MV-4-11 (cell line): ENCODE results near the gene CPSF6.
"Not testable (repeated sequence)": the region's sequence is repeated elsewhere in the genome, so short reads cannot be mapped to it uniquely, and the experiment has no call there.

Experiments used
- DNase-seq: peaks from one replicate; lab custom pipeline; 2025; lab: John Stamatoyannopoulos, UW

The CPSF6 gene

DNA sequence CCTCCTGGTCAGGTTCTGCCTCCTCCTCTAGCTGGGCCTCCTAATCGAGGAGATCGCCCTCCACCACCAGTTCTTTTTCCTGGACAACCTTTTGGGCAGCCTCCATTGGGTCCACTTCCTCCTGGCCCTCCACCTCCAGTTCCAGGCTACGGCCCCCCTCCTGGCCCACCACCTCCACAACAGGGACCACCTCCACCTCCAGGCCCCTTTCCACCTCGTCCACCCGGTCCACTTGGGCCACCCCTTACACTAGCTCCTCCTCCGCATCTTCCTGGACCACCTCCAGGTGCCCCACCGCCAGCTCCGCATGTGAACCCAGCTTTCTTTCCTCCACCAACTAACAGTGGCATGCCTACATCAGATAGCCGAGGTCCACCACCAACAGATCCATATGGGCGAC, 19.3 kb downstream of the CPSF6 start:
- DNase-seq, result no peak

DNA sequence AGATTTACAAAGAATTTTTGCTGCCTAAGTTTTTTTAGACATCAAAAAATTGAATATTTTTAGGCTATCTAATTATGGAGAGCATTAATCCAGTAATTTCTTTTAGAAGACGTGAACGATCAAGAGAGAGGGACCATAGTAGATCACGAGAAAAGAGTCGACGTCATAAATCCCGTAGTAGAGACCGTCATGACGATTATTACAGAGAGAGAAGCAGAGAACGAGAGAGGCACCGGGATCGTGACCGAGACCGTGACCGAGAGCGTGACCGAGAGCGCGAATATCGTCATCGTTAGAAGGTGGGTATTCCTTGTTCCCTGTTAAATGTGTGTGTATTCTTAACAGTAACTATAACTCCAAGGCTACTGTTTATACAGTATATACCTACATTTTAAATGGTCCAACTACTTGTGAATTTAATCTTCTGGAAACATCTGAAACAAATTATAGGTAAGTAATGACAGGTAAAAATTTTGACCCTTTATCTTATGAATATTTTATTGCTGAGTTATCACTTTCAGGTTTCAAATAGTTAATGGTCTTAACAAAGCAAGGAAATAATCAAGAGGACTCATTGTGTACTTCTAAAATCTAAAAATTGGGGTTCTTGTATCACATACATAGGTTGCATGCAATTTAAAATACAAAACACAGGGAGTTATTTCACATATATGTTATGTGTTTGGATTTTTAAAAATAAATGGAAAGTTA, 23.1 kb downstream of the CPSF6 start:
- no peak for DNase-seq

DNA sequence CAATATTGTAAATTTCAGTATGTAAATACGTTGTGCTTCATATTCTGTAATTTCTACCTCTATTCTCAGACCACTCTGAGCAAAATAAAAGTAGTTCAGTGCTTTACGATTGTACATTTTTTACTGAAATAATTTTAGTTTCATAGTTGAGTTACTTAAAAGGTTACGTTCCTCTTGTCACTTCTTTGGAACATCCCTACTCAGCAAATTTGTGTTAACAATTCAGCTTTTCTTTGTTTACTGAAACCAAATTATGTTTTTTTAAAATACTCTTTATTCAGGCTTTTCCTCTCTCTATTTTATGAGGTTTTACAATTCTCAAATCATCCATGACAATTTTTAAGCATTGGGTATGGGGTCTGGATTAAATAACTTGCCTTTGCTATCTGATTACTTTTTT, 25.8 kb downstream of the CPSF6 start:
- no peak for DNase-seq

DNA sequence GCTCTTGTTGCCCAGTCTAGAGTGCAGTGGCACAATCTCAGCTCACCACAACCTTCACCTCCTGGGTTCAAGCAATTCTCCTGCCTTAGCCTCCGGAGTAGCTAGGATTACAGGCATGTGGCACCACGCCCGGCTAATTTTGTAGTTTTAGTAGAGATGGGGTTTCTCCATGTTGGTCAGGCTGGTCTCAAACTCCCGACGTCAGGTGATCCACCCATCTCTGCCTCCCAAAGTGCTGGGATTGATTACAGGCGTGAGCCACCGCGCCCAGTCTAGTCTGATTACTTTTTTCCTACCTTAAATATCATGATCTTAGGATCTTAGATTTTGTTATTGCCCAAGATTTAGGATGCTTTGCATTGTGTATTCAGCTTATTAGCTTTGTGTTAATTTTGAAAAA, 26.3 kb downstream of the CPSF6 start:
- DNase-seq, result not testable (repeated sequence)

DNA sequence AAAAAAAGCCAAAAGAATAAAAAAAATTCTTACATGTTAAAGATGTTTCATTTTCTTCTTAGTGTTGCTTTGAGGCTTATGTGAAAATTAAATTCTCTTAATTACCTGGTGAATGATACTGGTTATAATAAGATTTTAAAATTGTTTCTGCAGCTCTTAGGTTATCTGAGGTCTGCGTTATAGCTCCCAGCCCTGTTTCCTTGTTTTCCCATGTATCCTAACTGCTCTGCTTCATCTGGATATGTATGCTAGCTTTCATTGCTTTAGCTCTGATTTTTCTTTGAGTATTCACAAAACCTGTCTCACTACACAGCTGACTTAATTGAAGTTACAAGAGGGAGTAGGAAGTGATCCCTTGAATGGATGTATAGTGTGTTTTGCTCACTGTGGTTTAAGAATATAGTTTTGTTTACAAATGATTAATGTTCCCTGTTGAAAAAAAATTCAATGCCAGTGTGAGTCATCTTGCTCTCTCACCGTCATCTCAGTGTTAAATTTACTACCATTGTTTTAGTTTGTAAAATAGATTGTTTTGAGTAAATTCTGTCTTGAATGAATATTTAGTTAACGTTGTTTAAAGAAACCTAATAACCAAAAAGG, 26.8 kb downstream of the CPSF6 start:
- no peak for DNase-seq

DNA sequence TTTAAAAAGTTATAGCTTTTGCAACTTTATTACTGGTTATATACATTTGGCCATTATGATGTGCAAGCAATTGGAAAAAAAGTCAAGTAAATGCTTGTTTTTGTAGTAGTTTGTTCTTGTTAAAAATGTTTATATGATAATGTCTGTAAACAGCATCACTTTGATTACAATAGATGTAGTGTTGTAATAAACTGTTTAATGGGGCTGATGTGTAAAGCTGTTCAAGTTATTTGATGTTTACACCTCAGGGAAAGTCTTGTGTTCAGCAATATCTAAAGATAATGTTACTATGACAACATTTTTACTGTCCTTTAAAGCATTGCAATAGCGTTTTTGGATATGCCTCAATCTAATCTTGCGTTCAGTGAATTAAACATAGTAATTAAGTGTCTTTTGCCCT, 30.4 kb downstream of the CPSF6 start:
- no peak for DNase-seq

DNA sequence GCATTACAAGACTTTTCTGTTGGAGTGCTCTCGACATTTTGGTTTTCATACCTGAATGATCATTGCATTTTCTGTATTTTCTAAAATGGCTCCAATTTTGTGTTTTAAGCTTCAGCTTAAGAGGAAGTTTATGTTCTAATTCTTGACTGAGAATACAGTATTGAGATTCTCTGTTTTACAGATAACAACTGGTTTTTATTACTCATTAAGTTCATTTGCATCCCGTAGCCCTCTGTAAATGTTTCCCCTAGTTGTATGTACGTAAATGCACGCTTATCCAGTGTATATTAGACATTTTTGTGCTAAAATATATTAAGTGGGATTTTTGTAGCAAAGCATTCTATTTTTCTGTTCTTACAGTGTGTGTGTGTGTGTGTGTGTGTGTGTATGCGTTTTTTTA, 33.1 kb downstream of the CPSF6 start:
- DNase-seq, result no peak

DNA sequence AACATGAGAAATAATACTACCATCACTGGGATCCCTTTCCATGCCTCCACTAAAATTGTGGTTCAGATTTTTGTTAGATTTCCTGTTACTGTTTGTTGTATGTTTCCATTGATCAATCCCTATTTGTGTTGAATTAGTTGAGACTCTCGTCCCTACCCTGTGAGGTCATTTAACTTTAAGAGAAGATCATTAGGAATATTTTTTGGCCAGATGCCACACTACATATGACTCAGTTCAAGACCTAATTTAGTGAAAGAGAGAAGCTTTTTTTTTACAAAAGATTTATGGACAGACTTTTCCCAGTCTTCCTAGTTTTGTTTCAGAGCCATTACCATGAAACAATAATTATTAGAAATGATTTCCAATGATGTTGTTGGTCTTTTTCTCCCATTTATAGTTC, 35.5 kb downstream of the CPSF6 start:
- DNase-seq, result no peak

DNA sequence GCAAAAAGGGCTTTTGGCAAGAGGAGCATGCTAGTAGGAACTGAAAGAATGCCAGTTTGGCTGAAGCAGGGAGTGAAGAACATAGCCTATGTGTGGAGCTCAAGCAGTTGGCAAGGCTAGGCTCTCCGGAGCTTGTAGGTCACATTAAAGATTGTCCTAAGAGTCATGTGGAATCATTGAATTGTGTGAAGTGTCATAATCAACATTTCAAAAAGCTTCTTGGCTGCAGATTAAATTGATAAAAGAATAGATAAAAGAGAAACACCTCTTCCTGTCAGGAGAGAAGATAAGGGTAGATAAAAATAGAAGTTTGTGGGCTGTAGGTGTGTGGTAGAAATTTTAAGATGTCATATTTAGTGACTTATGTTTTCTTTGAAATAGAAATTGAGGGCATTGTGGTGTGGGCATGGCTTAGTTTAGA, 36.1 kb downstream of the CPSF6 start:
- DNase-seq, result peak; percentile 7

DNA sequence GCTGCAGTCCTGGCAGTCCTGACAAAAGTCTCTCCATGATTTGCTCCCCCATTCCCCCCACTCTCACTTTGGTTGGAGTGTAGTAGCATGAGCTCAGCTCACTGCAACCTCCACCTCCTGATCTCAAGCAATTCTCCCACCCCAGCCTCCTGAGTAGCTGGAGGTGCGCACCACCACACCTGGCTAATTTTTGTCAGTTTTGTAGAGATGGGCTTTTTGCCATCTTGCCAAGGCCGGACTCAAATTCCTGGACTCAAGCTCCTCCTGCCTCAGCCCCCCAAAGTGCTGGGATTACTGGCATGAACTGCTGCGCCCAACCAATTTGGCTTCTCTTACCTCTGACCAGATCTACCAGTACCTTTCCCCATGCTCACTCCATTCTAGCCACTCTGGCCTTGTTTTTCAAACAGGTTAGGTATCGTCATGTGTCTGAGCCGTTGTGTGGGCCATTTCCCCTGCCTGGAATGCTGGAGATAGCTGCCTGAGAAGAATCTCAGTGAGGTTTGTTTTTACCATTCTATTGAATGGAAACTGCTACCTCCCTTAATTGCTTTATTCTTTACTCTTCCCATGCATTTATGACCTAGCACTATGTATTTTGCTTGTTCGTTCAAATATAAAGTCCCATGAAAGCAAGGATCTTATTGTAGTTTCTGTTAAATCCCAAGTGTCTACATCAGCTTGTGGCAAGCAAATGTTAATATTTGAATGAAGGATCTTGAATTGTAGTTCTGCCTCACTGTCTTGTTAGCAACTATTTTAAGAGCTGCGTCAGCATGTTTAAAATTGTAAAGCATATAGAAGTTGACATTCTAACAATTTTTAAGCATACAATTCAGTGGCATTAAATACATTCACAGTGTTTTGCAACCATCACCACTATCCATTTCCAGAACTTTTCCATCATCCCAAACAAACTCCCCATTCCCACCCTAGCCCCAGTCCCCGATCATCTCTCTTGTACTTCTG, 39.7 kb downstream of the CPSF6 start:
- no peak for DNase-seq

DNA sequence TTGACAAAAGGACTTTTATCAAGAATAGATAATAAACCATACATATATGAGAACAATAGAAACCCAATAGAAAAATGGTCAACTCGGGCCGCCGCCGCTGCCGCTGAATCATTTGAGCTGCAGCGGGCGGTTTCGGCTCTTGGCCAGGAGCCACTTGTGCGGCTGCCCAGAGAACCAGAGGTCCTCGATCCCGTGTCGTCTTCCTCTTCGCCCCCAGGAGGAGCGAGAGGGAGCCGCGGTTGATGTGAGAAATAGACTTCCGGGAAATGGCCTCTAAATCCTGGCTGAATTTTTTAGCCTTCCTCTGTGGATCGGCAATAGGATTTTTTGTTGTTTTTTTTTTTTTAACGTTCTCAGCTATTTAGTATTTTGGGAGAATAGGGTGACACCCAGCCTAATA, 44.8 kb downstream of the CPSF6 start:
- DNase-seq, result peak; percentile 73

DNA sequence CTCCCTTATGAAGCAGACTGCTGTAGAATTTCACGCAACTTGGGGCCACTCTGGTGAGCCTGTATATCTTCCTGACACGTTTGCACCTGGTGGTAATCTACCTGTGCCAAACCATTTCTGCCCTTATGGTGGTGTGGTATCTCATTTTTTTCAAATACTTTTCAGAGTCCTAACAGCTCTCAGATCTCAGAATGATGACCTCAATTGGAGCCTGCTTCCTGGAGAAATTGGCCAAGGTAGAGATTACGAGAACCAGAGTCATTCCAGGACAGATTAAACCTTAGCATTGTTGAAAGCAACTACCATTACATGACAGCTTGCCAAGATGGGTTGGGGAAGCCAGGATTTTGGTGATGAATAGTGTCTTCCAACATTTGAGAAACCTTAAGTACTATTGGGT, 48.2 kb downstream of the CPSF6 start:
- no peak for DNase-seq

DNA sequence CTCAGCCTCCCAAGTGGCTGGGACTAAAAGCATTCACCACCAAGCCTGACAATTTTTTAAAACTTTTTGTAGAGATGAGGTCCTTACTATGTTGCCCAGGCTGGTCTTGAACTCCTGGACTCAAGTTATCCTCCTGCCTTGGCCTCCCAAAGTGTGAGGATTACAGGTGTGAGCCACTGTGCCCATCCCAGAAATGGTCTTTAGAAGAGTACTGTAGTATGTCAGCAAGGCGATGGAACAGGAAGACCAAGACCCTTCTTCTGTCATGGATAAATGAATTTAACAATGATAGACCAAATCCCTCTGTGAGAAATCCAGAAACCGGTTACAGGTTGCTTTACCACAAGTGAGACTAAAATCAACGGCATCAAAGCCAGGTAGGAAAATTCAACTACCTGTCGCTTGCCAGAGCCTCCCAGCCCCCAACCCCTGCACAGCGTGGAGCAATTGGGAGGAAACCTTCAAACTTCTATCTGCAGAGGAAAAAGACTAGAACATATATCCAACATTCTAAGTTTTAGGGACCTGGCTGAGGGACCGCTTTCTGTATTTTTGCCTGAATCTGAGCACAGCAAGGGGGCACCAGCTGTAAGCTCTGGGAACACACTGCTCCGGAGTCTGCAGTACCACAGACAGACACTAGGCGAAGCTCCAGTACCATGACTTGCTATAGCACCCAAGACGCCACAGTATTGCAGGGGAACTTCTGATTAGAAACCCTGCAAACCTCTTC, 51.3 kb downstream of the CPSF6 start:
- DNase-seq, result peak; percentile 92

DNA sequence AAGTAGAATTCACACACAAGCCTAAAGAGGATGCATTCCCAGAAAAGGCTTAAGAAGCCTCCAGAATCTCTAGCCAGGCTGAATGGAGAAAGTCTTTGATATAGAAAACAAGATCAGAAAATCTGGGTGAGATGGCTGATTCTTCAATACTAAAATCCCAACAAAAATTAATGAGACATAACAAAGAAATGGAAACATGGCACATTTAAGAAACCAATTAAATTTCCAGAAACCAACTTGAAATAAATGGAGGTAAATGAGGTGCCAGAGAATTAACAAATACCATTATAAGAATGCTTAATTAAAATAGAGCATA, 51.9 kb downstream of the CPSF6 start:
- DNase-seq, result no peak

DNA sequence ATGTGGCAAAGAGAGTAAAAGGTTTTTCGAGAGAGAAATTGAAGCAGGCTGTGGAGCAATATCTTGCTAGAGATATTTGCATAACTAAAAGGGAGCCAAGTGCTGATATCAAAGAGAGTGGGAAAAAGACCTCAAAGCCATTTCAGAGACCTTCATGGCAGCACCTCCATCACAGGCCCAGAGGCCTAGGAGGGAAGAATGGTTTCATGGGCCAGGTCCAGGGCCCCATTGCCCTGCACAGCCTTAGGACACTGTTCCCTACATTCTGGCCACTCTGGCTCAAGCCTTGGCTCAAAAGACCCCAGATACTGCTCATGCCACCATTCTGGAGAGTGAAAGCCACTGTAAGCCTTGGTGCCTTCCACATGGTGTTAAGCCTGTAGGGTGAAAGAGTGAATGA, 58.8 kb downstream of the CPSF6 start:
- DNase-seq, result no peak

DNA sequence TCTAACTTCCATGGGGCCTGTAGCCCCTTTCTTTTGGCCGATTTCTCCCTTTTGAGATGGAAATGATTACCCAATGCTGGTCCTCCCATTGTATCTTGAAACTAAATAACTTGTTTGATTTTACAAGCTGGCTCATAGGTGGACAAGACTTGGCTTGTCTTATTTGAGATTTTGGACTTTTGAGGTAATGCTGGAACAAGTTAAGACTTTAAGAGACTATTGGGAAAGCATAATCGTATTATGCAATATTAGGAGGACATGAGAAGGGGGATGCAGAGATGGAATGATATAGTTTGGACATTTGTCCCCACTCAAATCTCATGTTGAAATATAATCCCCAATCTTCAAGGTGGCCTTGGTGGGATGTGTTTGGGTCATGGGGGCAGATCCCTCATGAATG, 59.6 kb downstream of the CPSF6 start:
- DNase-seq, result no peak

DNA sequence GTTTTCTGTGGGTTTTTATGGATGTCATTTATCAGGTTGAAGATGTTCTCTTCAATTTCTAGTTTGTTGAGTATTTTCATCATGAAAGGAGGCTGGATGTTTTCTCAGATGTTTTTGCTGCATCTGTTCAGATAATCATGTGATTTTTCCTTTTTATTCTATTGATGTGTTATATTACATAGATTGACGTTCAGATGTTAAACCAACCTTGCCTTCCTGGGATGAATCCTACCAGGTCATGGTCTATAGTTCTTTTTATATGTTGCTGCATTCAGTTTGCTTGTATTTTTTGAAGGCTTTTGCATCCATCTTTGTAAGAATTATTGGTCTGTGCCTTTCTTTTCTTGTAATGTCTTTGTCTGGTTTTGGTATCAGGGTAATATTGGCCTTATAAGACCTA, 64.9 kb downstream of the CPSF6 start:
- no peak for DNase-seq

DNA sequence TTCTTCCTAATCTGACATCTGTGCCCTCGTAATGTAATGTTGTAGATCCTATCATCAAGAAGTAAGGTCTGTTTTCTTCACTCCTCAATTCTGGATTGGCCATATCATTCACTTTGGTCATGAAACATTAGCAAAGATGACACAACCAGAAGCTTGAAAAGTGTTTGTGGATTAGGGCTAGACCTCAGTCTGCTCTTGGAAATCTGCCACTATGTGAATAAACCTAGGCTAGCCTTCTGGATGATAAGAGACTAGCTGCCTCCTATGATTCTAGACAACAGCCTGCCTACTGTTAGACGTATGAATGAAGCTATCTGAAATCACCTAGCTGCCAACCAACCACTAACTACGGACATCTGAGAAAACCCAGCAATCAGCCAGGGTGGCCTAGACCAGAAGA, 70.1 kb downstream of the CPSF6 start:
- DNase-seq, result no peak

DNA sequence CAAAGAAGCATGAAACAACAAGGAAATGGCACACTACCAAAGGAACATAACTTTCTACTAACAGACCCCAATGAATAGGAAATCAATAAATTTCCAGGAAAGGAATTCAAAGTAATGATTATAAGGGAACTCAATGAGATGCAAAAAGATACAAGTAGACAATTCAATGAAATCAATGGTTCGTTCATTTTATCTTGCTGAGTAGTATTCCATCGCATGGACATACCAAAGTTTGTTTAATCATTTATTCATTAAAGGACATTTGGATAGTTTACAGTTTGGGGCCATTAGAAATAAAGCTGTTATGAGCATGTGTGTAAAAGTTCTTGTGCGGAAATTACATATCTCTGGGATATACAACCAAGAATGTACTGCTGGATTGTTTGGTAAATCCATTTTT, 73.8 kb downstream of the CPSF6 start:
- no peak for DNase-seq

DNA sequence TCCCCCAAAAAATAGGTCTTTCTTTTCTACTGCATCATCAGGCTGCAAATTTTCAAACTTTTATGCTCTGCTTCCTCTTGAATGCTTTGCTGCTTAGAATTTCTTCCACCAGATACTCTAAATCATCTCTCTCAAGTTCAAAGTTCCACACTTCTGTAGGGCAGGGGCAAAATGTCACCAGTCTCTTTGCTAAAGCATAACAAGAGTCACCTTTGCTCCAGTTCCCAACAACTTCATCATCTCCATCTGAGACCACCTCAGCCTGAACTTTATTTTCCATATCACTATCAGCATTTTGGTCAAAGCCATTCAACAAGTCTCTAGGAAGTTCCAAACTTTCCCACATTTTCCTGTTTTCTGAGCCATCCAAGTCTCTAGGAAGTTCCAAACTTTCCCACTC, 77.4 kb downstream of the CPSF6 start:
- not testable (repeated sequence) for DNase-seq

DNA sequence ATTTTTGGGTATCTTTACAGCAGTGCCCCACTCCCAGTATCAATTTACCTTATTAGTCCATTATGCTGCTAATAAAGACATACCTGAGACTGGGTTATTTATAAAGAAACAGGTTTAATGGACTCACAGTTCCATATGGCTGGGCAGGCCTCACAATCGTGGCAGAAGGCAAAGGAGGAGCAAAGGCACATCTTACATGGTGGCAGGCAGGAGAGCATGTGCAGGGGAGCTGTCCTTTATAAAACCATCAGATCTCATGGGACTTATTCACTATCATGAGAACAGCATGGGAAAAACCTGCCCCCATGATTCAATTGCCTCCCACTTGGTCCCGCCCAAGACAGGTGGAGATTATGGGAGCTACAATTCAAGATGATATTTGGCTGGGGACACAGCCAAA, 77.9 kb downstream of the CPSF6 start:
- DNase-seq, result not testable (repeated sequence)

DNA sequence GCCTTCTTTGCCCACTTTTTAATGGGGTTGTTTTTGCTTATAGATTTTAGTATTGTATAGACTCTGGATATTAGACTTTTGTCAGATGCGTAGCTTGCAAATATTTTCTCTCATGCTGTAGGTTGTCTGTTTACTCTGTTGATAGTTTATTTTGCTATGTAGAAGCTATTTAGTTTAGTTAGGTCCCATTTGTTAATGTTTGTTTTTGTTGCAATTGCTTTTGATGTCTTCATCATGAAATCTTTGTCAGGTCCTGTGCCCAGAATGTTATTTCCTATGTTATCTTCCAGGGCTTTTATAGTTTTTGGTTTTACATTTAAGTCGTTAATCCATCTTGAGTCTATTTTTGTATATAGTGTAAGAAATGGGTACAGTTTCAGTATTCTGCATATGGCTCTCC, 78.9 kb downstream of the CPSF6 start:
- DNase-seq, result no peak
